ENCODE results near the gene TRMU.
A peak's percentile ranks its signal among the peaks of the same experiment; 100 is the strongest.

GRCh38 chr22:46367707-46368191 is 32.2 kb downstream of the TRMU start:
- TF ChIP-seq CTCF (IDR thresholded peaks at IDR 0.05): peak; percentile 75 to 96 (median 92)
- no peak for TF ChIP-seq POLR2A (IDR thresholded peaks at IDR 0.05)
